ENCODE data around the gene ABCA7.

The ABCA7 gene

GRCh38 chr19:1003283-1003682 lies 36.6 kb upstream of the ABCA7 start:
- no peak for DNase-seq

- DNase-seq = no peak
Observed at GRCh38 chr19:1004204-1004802, 35.6 kb upstream of the ABCA7 start.

GRCh38 chr19:1004803-1005664 lies 34.9 kb upstream of the ABCA7 start:
- no peak for DNase-seq

- DNase-seq = no peak
Observed at GRCh38 chr19:1006711-1007398, 33.1 kb upstream of the ABCA7 start.

GRCh38 chr19:1007399-1008251 lies 32.3 kb upstream of the ABCA7 start:
- no peak for DNase-seq

- DNase-seq = no peak
Observed at GRCh38 chr19:1008268-1009040, 31.5 kb upstream of the ABCA7 start.

- no peak for DNase-seq
Observed at GRCh38 chr19:1009041-1009980, 30.6 kb upstream of the ABCA7 start.

- no peak for DNase-seq
Observed at GRCh38 chr19:1009981-1010538, 29.8 kb upstream of the ABCA7 start.

GRCh38 chr19:1010586-1011510 lies 29.1 kb upstream of the ABCA7 start:
- no peak for DNase-seq

GRCh38 chr19:1011831-1012333 lies 28.0 kb upstream of the ABCA7 start:
- no peak for DNase-seq

GRCh38 chr19:1012334-1012733 lies 27.6 kb upstream of the ABCA7 start:
- DNase-seq = no peak

GRCh38 chr19:1013218-1013617 lies 26.7 kb upstream of the ABCA7 start:
- no peak for DNase-seq

GRCh38 chr19:1014161-1015060 lies 25.5 kb upstream of the ABCA7 start:
- DNase-seq = no peak

- DNase-seq = no peak
Observed at GRCh38 chr19:1015061-1015781, 24.7 kb upstream of the ABCA7 start.

GRCh38 chr19:1015782-1016646 lies 23.9 kb upstream of the ABCA7 start:
- DNase-seq = peak; percentile 67

- DNase-seq = no peak
Observed at GRCh38 chr19:1016647-1017114, 23.2 kb upstream of the ABCA7 start.

Data from eye (tissue), 1 donor.